HepG2 (cell line): ENCODE measurements around the gene AP2B1. TPM values are rescaled to one million over a fixed set of nuclear protein-coding genes. Genes with fewer than 3 reads are reported as not detected.

Experiments used
- ADNP ChIP-seq: sonication (generic); formaldehyde crosslinking; IDR thresholded peaks from 2 replicates; pipeline ENCODE4 v1.4.0; 2020; ENCODE audit warnings: missing genetic modification reagents
- CHD2 ChIP-seq: IDR thresholded peaks from 2 replicates; pipeline ENCODE4 v1.6.1; 2011; ENCODE audit warnings: low read depth, low read length, improper control_type of control experiment
- DPF2 ChIP-seq: sonication (generic); formaldehyde crosslinking; IDR thresholded peaks from 2 replicates; pipeline ENCODE4 v1.4.0; 2020; ENCODE audit warnings: mild to moderate bottlenecking, low read depth, missing genetic modification reagents, borderline replicate concordance
- EEA1 ChIP-seq: sonication (generic); formaldehyde crosslinking; IDR thresholded peaks from 2 replicates; pipeline ENCODE4 v1.5.1; 2020; ENCODE audit warnings: mild to moderate bottlenecking, missing genetic modification reagents, borderline replicate concordance
- ERF ChIP-seq: IDR thresholded peaks from 2 replicates; pipeline ENCODE4 v1.6.1; 2018; ENCODE audit warnings: missing biosample characterization, missing genetic modification reagents
- FOXP4 ChIP-seq: sonication (generic); formaldehyde crosslinking; IDR thresholded peaks from 2 replicates; pipeline ENCODE4 v1.4.0; 2020; ENCODE audit warnings: missing genetic modification reagents
- KLF6 ChIP-seq: IDR thresholded peaks from 2 replicates; pipeline ENCODE4 v1.8.0; 2016; ENCODE audit warnings: missing biosample characterization, missing genetic modification reagents
- PBX3 ChIP-seq: sonication (generic); formaldehyde crosslinking; IDR thresholded peaks from 2 replicates; pipeline ENCODE4 v1.8.1; 2023; ENCODE audit warnings: missing genetic modification reagents, inconsistent platforms, borderline replicate concordance
- PRPF4 ChIP-seq: fragments of 200-400 bp; formaldehyde crosslinking; IDR thresholded peaks from 2 replicates; pipeline ENCODE4 v1.6.1; 2016; ENCODE audit warnings: low read length, low read depth; ENCODE audit not compliant: poor library complexity, severe bottlenecking
- SOX13 ChIP-seq, 3 experiments: fragments of 450-650 bp in 1 of 3; sonication (generic) in 1 of 3; formaldehyde crosslinking in 1 of 3; IDR thresholded peaks in 2 of 3; conservative IDR thresholded peaks in 1 of 3; 2 replicates each; pipeline versions ENCODE4 v1.5.0 to v1.6.1; 2016 to 2020; ENCODE audit warnings: antibody characterized with exemption in 1 of 3, mild to moderate bottlenecking in 1 of 3, missing compliant biosample characterization in 1 of 3, missing genetic modification reagents in 1 of 3, moderate library complexity in 1 of 3
- THYN1 ChIP-seq: sonication (generic); formaldehyde crosslinking; IDR thresholded peaks from 2 replicates; pipeline ENCODE4 v1.8.1; 2023; ENCODE audit warnings: low read depth, mild to moderate bottlenecking, moderate library complexity, missing genetic modification reagents, borderline replicate concordance
- TRIM22 ChIP-seq: fragments of 450-650 bp; IDR thresholded peaks from 2 replicates; pipeline ENCODE4 v1.6.1; 2017
- ZBTB38 ChIP-seq: sonication (generic); formaldehyde crosslinking; IDR thresholded peaks from 2 replicates; pipeline ENCODE4 v1.5.1; 2020; ENCODE audit warnings: mild to moderate bottlenecking, missing genetic modification reagents
- ZNF121 ChIP-seq: sonication (generic); formaldehyde crosslinking; IDR thresholded peaks from 2 replicates; pipeline ENCODE4 v1.5.0; 2020; ENCODE audit warnings: mild to moderate bottlenecking, missing genetic modification reagents
- ZNF275 ChIP-seq: sonication (generic); formaldehyde crosslinking; IDR thresholded peaks from 2 replicates; pipeline ENCODE4 v1.8.0; 2022; ENCODE audit warnings: missing genetic modification reagents, mild to moderate bottlenecking, inconsistent platforms, borderline replicate concordance
- ZNF292 ChIP-seq: sonication (generic); formaldehyde crosslinking; IDR thresholded peaks from 2 replicates; pipeline ENCODE4 v1.8.1; 2022; ENCODE audit warnings: mild to moderate bottlenecking, low read depth, missing genetic modification reagents, borderline replicate concordance
- ZNF710 ChIP-seq: sonication (generic); formaldehyde crosslinking; IDR thresholded peaks from 2 replicates; pipeline ENCODE4 v1.5.0; 2020; ENCODE audit warnings: mild to moderate bottlenecking, missing genetic modification reagents, borderline replicate concordance
- ZNF841 ChIP-seq: sonication (generic); formaldehyde crosslinking; IDR thresholded peaks from 2 replicates; pipeline ENCODE4 v1.8.1; 2023; ENCODE audit warnings: missing genetic modification reagents, borderline replicate concordance
- polyA plus RNA-seq, 8 experiments: library from polyadenylated mRNA; depleted of rRNA in 3 of 8; stranded (reverse) in 7 of 8; unstranded in 1 of 8; fragments of >200 nt; fragmentation: Illumina TruSeq in 4 of 8; extraction: Trizol in 4 of 8; gene quantifications; 2 replicates each; pipeline versions ENCODE4 v1.2.1 to v1.2.3, GENCODE V29; 2011 to 2016; ENCODE audit warnings: low read depth in 4 of 8, missing spikeins in 1 of 8, mixed read lengths in 1 of 8; ENCODE audit not compliant: insufficient read depth in 1 of 8
- total RNA-seq, 5 experiments: library from RNA; depleted of rRNA; stranded (reverse); fragments of >200 nt; fragmentation: Illumina TruSeq; extraction: Trizol; gene quantifications; 2 replicates each; pipeline ENCODE4 v1.2.3, GENCODE V29; 2016; ENCODE audit warnings: low read depth in 1 of 5
- TF ChIP-seq, protein P1 (sequence below): IDR thresholded peaks from 2 replicates; pipeline ENCODE4 v1.6.1; 2016; ENCODE audit warnings: missing compliant biosample characterization, missing genetic modification reagents, borderline replicate concordance

Gene AP2B1
- total and polyA plus RNA-seq, 2 of the 13 experiments (the other 11 are each of a cell fraction or from before 2014, with no cell fraction given): 23.8 to 71.3 TPM

GRCh38 chr17:35713069-35713728 lies 126.1 kb downstream of the AP2B1 start (continued):
- TF ChIP-seq PBX3 (CRISPR knock-in tag): no peak
- no peak for TF ChIP-seq ZBTB38 (CRISPR knock-in tag)
- TF ChIP-seq ERF (CRISPR knock-in tag): 0 out of 2 replicates have a peak, but pooled peaks have one; percentile 48
- TF ChIP-seq, protein P1, sequence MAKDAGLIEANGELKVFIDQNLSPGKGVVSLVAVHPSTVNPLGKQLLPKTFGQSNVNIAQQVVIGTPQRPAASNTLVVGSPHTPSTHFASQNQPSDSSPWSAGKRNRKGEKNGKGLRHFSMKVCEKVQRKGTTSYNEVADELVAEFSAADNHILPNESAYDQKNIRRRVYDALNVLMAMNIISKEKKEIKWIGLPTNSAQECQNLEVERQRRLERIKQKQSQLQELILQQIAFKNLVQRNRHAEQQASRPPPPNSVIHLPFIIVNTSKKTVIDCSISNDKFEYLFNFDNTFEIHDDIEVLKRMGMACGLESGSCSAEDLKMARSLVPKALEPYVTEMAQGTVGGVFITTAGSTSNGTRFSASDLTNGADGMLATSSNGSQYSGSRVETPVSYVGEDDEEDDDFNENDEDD (CRISPR knock-in tag): no peak
- no peak for TF ChIP-seq ADNP (CRISPR knock-in tag)
- TF ChIP-seq EEA1 (CRISPR knock-in tag): no peak
- peak; percentile 47; the same call in 1 of the 2 replicates for TF ChIP-seq FOXP4 (CRISPR knock-in tag)
- no peak for TF ChIP-seq ZNF841 (CRISPR knock-in tag)
- TF ChIP-seq TRIM22: no peak
- TF ChIP-seq DPF2 (CRISPR knock-in tag): 0 out of 2 replicates have a peak, but pooled peaks have one; percentile 52
- no peak for TF ChIP-seq CHD2
- no peak for TF ChIP-seq ZNF275
- TF ChIP-seq KLF6: no peak
- 0 out of 2 replicates have a peak, but pooled peaks have one; percentile 32 for TF ChIP-seq ZNF710
- no peak for TF ChIP-seq ZNF121
- TF ChIP-seq PRPF4: no peak
- TF ChIP-seq THYN1: no peak
- TF ChIP-seq SOX13 (IDR thresholded peaks at IDR 0.05): no peak
- TF ChIP-seq SOX13 (CRISPR knock-in tag; conservative IDR thresholded peaks at IDR 0.05 in 1 of 2, IDR thresholded peaks at IDR 0.05 in 1 of 2): peak in 1 of 2 experiments; percentile 47; a peak in 2 of 4 replicates
- TF ChIP-seq ZNF292: no peak
